HG03064 (cell line): ENCODE results near the gene ZNF311.
"Not testable (repeated sequence)": the region's sequence is repeated elsewhere in the genome, so short reads cannot be mapped to it uniquely, and the experiment has no call there.

Source experiments
- ATAC-seq: cut with Tn5 transposase; IDR thresholded peaks from one replicate; pipeline ENCODE4 v1.9.1; 2021; ENCODE audit warnings: low read depth; ENCODE audit not compliant: unreplicated experiment

ZNF311 gene

DNA sequence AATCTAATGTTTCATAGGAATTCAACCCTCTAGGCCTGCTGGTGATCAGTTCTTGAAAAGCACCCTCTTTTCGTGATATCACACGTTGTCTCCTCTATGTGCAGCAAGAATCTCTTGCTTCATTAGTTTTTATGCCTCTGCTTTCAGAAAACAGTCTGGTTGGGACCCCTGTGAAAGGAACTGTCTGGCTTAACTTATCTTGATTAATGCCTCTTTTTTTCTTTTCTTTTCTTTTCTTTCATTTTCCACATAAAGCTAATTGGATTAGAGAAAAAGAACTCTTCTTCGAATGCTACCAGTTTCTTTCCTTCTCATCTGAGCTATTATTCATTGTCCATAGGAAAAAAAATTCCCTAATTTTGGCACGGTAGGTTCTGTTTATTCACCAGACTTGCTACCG is 21.3 kb downstream of the ZNF311 start:
- ATAC-seq = no peak

DNA sequence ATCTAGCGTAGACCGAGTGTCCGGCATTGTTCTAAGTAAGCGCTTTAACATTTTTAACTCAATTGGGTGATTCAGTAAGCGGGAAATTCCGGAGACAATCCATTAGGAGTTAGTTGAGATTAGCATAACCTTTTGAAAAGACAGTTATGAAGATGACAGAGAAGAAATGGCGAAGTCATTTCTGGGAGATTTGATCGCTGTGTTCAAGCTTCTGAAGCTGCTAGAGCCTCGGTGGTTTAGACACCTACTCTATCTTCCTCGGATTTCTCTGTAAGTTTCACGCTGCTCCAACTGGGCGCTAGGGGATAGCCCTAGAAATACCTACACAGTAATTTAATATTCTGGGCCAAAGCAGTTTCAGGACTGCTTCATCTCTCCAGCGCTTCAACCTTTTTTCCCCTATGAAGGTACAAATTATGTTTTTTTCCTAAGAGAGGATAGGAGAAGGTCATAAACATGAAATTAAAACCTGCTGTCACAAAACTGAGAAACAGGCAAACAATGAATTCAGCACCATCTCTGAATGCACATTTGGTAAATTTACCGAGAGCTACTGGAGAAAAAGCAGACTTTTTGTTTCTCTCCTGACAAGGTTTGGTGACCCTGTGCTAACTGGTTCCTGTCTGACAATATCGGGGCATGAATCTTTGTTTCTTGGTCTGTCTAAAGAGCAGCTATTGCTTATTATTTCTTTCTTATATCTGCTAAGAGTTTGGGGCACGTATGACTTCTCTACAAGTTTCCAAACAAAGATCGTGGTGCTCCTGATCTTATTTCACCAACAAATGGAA is 22.4 kb downstream of the ZNF311 start:
- ATAC-seq = no peak

DNA sequence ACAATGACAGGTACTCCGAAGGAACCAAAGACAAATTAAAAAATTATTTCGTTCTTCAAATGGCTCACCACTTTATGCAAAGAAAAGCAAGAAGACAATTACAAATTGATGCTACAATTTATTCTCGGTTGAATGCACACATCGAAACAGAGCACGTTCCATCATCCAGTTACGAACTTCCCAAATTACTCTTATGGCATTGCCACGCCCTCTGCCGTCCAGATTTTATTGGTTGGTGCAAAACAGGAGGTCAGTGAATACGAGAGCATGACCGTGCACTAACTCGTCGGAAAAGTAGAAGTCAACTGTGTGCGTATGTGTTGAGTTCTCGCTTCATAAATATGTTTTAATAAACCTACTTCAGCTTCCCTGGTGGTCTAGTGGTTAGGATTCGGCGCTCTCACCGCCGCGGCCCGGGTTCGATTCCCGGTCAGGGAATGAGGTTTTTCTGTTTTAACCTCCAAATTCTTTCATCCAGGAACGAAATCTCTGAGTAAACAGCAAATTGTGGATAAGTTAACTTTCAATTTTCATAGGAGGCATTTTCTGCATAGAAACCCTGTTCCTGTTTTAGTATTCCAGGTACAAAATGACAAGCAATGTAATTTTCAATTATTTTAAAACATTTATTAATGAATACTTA is 23.2 kb downstream of the ZNF311 start:
- ATAC-seq = no peak

DNA sequence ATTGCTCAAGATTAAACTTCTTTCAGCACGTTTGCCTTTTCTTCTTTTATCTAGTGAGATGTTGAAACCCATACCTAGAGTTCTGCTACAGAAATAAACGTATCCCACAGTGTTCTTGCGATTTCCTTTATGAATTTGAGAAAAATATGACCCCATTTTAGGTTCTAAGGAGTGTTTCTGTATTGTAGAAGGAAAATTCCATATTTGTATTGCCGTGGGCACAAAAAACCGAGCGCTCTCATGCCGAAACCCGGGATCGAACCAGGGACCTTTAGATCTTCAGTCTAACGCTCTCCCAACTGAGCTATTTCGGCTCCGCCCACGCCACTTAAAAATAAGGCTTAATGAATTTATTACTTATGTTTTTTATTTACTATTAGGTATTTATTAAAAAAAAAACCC is 23.7 kb downstream of the ZNF311 start:
- no peak for ATAC-seq

DNA sequence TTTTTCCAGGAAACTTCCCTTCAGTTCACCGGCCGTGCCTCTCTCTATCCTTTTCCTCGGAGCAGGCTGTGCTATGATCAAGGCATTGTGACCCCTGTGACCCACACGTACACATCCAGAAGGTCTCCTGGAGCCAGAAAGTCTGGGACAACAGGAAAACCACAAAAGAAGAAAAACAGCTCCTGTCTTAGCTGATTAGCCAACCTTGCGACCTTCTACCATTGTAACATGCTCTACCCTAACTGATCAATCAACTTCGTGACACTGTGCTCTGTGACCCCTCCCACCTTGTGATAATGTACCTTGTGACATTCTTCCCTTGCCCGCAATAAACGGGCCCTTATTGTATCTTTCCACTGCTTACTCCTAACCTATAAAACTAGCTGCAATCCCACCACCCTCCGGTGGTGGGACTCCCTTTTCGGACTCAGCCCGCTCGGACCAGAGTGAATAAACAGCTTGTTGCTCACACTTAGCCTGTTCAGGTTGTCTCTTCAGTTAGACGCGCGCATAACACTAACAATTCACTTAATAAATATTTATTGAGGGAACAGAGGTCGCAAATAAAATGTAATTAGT is 24.2 kb downstream of the ZNF311 start:
- ATAC-seq = no peak

DNA sequence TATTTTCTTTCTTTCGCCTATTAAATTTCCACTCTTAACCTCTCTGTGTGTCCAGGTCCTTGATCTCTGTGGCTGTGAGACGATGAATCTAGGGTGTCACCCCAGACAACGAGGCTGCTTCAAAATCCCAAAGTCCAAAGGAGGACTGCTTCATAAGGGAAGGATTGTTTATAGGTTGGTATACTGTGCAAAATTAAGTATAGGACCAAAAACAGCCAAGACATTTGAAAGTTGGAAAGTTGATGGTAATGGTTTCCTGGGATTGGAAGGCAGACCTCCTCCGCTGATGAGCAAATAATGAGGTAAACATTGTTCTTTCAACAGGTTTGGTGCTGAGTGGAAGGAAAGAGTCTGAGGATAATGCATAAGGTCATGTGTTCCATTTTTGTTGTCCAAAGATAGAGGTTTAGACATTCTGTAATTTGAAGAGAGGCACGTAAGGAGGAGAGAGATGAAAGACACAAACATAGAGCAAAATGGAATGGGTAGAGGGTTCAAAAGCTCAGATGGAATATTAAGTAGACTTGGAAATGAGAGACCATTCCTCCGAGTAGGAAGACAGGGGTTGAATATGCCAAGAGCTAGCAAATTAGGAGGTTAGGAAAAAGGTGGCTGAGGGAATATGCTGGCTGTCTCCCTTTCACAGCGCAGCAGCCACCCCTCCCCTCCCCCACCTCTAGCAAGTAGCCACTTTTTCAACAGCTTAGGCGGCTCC is 24.8 kb downstream of the ZNF311 start:
- ATAC-seq = no peak

DNA sequence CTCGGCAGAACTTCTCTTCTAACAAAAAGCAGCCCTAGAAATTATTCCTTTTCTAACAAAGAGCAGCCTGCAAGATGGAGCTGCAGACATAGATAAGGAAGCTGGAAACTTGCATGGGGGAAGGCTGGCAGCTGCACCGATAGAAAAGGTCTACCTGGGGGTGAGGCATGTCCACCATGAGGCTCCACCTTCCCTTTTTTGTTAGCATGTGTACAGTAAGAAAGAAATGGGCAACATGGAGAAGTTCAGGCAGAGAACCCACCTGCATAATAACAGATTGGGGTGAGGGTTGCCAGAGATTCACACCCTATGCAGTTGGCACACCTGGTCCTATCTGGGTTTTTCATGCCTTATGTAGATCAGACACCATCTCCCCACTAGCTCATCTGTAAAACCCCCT is 25.4 kb downstream of the ZNF311 start:
- ATAC-seq = no peak

DNA sequence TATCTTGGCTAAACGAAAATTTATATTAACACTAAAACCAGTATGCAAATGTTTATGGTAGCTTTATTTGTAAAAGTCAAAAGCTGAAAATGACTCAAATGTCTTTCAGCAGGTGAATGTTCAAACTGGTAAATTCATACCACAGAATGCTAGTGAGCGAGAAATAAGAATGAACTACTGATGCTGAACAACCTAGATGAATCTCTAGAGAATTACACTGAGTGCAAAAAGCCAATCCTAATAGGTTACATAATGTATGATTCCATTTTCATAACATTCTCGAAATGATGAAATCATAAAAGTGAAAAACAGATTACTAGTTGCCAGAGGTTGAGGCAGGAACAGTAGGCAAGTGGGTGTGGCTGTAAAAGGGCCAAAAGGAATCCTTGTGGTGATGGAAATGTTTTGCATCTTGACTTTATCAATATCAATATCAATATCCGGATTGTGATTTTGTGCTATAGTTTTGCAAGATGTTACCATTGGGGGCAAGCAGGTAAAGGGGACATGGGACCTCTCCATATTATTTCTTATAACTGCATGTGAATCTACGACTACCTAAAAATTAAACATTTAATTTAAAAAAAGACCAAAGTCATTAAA is 26.1 kb downstream of the ZNF311 start:
- no peak for ATAC-seq

DNA sequence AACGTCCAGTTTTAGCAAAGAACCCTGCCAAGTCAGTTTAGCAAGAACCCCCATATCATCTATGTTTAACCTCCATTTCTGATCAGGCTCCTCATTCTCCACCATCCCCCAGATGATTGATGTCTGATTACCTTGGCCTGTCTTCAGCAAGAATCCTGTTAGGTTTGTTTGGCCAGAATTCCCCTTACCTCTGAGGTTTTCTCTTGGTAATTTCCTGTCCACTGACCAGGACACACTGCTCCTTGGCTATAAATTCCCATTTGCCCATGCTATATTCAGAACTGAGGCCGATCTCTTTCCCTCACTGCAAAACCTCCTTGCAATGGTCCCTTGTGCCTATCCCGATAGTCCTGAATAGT is 27.0 kb downstream of the ZNF311 start:
- no peak for ATAC-seq

DNA sequence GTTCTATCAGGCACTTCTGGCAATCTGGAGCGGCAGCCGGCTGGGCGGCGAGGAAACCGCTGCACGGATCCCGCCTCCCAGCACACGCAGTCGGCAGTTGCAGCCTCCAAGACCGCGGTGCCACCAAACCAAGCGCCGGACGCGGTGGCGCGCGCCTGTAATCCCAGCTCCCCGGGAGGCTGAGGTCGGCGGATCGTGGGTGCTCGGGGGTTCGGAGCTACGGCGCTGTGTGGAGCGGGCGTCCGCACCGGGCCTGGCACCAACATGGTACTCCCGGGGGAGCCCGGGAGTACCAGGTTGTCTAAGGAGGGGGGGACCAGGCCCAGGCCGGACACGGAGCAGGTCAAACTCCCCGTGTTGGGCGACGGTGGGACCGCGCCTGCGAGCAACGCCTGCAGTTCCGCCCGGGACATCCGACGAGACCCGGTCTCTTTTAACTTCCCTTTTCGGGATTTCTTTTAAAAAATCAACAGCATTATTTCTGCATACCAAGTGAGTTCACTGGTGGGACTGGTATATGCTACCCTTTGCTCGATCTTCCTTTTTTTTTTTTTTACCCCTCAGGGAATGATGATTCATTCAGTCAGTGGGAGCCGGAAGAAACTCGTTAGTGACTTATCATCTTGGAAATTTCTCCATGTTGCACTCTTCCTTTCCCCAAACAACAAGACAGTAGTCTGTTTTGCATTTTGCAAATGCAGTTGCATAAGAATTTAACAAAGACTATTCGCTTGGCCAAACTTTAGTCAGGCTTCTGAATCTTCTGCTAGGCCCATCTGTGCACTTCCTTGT is 27.6 kb downstream of the ZNF311 start:
- ATAC-seq = no peak

DNA sequence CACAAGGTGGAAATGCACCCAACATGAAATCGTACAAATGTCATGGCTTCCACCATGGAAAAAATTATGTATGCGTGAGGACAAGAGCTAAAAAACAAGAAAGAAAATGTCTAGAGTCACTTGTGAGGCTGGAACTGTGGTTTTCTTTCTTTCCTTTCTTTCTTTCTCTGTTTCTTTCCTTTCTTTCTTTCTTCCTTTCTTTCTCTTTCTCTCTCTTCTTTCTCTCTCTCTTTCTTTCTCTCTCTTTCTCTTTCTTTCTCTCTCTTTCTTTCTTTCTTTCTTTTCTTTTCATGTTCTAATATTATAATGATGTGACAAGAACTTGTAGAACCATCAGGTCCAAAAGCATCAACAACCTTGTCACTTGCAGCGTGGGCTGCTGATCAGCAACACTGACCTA is 28.4 kb downstream of the ZNF311 start:
- no peak for ATAC-seq

DNA sequence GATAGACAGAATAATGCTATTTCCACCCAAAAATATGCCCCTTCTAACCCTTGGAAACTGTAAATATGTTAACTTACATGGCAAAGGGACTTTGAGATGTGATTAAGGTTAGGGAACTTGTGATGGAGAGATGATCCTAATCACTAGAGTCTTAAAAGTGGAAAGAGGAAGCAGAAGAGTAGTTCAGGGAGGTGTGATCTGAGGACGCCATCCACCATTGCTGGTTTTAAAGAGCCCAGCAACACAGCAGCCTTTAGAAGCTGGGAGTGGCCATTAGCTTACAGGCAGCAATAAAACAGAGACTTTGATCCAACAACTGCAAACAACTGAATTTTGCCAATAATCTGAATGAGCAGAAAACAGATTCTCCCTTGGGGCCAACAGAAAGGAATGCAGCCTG is 30.6 kb downstream of the ZNF311 start:
- ATAC-seq = no peak

DNA sequence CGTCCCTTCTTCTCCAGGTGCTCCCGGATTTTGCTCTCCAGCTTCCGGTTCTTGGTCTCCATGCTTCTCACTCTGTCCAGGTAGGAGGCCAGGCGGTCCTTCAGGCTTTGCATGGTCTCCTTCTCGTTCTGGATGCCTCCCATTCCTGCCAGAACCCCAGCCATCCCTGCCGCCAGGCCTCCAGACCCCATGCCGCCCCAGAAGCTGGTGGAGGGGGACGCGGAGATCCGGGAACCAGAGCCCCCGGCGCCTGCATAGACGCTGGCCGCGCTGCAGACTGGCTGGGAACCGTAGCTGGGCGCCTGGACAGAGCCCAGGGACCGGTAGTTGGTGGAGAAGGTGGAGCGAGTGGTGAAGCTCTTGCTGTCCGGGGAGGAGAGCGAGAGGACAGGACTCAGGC is 35.1 kb downstream of the ZNF311 start:
- ATAC-seq = not testable (repeated sequence)

DNA sequence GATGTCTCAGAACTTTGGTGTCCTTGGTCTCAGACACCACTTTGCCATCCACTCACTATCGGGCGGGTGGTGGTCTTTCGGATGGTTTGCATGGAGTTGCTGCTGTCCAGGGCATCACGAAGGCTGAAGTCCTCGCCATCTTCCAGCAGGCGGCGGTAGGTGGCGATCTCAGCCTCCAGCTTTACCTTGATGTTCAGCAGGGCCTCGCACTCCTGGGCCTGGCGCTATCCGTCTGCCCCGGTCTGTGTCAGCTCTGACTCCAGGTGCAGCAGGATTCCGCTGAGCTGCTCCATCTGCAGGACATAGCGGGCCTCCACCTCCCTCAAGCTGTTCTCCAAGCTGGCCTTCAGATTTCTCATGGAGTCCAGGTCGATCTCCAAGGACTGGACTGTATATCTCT is 36.0 kb downstream of the ZNF311 start:
- no peak for ATAC-seq

DNA sequence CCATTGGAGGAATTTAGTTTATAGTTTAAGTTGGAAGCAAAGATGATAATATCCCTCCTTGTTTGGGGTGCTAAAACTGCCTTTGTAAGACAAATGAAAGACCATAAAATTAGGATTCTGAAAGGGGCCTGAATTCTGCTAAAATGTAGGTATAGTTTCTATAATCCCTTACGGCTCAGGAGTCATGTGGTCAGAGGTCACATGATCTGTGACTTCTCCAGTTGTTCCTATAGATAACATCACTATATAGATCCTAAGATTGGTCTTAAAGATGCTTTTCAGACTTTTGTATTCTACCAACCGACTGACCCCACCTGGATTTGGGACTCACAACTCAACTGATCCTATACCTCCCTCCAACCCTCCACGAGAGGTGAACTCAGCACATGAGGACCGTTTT is 36.6 kb downstream of the ZNF311 start:
- ATAC-seq = no peak

DNA sequence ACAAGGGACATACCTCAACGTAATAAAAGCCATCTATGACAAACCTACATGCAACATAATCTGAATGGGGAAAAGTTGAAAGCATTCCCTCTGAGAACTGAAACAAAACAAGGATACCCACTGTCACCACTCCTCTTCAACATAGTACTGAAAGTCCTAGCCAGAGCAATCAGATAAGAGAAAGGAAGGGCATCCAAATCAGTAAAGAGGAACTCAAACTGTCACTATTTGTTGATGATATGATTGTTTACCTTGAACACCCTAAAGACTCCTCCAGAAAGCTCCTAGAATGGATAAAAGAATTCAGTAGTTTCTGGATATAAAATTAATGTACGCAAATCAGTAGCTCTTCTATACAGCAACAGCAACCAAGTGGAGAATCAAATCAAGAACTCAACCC is 39.4 kb downstream of the ZNF311 start:
- ATAC-seq = no peak

DNA sequence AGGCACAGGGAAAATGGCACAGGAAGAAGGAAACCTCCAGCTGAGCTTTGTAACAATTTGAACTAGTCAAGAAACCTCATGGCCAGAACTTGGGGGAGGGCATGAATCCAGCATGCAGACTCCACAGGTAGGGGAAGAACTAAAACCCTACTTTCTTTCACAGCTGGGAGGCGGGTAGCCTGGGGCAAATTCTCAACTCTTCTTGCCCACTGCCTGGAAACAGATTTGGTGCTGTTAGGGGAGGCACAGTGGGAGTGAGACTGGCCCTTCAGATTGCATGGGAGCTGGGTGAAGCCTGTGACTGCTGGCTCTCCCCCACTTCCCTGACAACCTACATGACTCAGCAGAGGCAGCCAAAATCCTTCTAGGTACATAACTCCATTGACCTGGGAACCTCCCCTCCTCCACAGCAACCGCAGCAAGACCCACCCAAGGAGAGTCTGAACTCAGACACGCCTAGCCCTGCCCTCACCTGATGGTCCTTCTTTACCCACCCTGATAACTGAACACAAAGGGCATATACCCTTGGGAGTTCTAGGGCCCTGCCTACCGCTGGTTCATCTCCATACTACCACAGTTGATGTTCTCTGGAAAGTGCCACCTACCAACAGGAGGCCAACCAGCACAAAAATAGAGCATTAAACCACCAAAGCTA is 44.1 kb downstream of the ZNF311 start:
- ATAC-seq = no peak

DNA sequence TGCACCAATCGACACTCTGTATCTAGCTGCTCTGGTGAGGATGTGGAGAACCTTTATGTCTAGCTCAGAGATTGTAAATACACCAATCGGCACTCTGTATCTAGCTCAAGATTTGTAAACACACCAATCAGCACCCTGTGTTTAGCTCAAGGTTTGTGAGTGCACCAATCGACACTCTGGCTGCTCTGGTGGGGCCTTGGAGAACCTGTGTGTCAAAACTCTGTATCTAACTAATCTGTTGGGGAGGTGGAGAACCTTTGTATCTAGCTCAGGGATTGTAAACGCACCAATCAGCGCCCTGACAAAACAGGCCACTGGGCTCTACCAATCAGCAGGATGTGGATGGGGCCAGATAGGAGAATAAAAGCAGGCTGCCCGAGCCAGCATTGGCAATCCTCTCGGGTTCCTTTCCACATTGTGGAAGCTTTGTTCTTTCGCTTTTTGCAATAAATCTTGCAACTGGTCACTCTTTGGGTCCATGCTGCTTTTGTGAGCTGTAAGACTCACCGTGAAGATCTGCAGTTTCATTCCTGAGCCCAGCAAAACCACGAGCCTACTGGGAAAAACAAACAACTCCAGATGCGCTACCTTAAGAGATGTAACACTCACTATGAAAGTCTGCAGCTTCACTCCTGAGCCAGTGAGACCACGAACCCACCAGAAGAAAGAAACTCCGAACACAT is 46.4 kb downstream of the ZNF311 start:
- ATAC-seq = not testable (repeated sequence)

DNA sequence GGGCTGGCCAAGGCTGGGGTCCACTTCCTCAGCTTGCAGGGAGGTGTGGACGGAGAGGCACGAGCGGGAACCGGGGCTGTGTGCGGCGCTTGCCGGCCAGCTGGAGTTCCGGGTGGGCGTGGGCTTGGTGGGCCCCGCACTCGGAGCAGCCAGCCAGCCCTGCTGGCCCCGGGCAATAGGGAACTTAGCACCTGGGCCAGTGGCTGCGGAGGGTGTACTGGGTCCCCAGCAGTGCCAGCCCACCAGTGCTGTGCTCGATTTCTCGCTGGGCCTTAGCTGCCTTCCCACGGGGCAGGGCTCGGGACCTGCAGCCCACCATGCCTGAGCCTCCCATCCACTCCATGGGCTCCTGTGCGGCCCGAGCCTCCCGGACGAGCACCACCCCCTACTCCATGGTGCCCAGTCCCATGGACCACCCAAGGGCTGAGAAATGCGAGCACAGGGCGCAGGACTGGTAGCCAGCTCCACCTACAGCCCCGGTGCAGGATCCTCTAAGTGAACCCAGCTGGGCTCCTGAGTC is 47.3 kb downstream of the ZNF311 start:
- ATAC-seq = not testable (repeated sequence)
